GM12892 (cell line): ENCODE results near the gene RASGRP4.

Source experiments
- DNase-seq: peaks from one replicate; pipeline ENCODE4 v3.0.0; 2011; ENCODE audit not compliant: insufficient read length
- FAIRE-seq: peaks from 2 replicates; lab custom pipeline; 2011; peaks lifted over from hg19 to GRCh38; lab: Jason Lieb, UNC
- POLR2A ChIP-seq: IDR thresholded peaks from 2 replicates; pipeline ENCODE4 v1.6.1; 2011; ENCODE audit warnings: low read depth, low read length, control low read depth
- POLR2AphosphoS5 ChIP-seq: IDR thresholded peaks from 2 replicates; pipeline ENCODE4 v1.6.1; 2011; ENCODE audit warnings: low read depth, low read length, control low read depth
- TAF1 ChIP-seq: IDR thresholded peaks from 2 replicates; pipeline ENCODE4 v1.6.1; 2011; ENCODE audit warnings: low read depth, mild to moderate bottlenecking, control low read depth, low read length, borderline replicate concordance

RASGRP4 gene

GRCh38 chr19:38458991-38459390 lies 33.0 kb upstream of the RASGRP4 start:
- DNase-seq (no peak), FAIRE-seq (no peak)
- TF ChIP-seq POLR2A (no peak), TAF1 (no peak), POLR2AphosphoS5 (no peak)

GRCh38 chr19:38457690-38458405 lies 31.8 kb upstream of the RASGRP4 start:
- DNase-seq (no peak), FAIRE-seq (no peak)
- TF ChIP-seq TAF1: no peak
- no peak for TF ChIP-seq POLR2AphosphoS5
- TF ChIP-seq POLR2A: no peak

DNA sequence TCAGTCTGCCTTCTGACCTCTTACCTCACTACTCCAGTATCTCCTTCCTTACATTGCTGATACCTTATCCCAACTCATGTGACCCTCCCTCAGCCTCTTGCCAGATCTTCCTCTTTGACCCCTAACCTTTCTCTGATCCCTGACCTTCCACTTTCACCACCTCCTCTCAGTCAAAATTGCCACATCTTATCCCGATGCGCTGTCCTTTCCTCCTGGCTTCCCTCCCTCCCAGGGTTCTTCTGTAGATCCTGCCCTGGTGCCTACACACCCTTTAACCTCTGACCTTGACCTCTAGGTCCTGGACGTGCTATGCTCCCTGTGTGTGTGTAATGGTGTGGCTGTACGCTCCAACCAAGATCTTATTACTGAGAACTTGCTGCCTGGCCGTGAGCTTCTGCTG lies 31.2 kb upstream of the RASGRP4 start:
- TF ChIP-seq POLR2AphosphoS5 (no peak), POLR2A (no peak), TAF1 (no peak)
- no peak for FAIRE-seq
- no peak for DNase-seq

GRCh38 chr19:38455031-38455430 lies 29.0 kb upstream of the RASGRP4 start:
- FAIRE-seq (no peak), DNase-seq (no peak)
- TF ChIP-seq POLR2A (no peak), POLR2AphosphoS5 (no peak), TAF1 (no peak)

DNA sequence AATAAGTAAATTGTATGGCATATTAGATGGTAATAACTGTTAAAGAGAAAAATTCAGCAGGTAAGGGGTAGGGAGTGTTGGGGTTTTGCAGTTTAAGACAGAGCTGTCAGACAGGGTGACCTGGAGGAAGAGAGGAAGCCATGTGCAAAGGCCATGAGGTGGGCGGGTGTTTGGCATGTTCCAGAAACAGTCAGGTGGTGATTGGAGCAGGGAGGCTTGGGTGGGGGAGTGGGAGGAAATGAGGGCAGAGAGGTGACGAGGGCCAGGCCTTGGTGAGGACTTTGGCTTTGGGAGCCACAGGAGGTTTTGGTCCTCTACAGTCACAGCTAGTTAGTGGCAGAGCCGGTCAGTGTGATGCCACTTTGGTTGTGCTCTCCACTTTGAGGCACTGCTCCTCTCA lies 27.6 kb upstream of the RASGRP4 start:
- DNase-seq: no peak
- FAIRE-seq: no peak
- TF ChIP-seq TAF1 (no peak), POLR2A (no peak), POLR2AphosphoS5 (no peak)

GRCh38 chr19:38452430-38453366 lies 26.7 kb upstream of the RASGRP4 start:
- DNase-seq: no peak
- FAIRE-seq: no peak
- TF ChIP-seq POLR2A (no peak), TAF1 (no peak), POLR2AphosphoS5 (no peak)

DNA sequence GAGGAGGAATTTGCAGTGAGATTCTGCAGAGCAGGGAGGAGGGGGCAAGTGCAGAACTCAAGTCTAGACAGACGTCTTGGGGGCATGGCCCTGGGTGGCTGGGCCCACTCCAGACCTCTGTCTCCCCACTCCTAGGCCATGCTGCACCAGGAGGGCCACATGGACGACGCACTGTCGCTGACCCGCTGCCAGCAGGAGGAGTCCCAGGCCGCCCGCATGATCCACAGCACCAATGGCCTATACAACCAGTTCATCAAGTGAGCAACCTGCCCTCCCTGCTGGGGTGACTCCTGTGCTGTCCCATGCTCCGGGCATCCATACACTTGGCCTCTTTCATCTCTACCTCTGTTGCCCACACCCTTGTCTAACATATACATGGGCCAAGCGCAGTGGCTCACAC lies 25.6 kb upstream of the RASGRP4 start:
- DNase-seq (no peak), FAIRE-seq (no peak)
- TF ChIP-seq POLR2A: no peak
- no peak for TF ChIP-seq TAF1
- no peak for TF ChIP-seq POLR2AphosphoS5

DNA sequence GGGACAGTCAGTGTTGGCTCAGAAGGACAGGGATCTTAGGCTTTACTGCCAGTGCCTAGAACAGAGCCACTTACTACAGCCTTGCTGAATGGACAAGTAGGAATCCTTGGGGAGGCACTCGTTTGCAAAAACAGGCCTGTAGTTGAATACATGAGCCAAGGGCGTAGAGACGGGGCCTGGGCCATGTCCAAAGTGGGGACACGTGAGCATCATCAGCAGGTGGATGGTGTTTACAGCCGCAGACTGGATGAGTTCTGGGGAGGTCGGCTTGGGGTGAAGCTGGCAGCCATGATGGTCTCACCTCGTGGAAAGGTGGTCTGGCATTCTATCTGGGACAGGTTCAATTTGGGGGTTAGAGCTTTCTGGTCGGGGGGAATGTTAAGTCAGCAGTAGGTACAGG lies 25.0 kb upstream of the RASGRP4 start:
- DNase-seq (no peak), FAIRE-seq (no peak)
- TF ChIP-seq TAF1 (no peak), POLR2A (no peak), POLR2AphosphoS5 (no peak)

DNA sequence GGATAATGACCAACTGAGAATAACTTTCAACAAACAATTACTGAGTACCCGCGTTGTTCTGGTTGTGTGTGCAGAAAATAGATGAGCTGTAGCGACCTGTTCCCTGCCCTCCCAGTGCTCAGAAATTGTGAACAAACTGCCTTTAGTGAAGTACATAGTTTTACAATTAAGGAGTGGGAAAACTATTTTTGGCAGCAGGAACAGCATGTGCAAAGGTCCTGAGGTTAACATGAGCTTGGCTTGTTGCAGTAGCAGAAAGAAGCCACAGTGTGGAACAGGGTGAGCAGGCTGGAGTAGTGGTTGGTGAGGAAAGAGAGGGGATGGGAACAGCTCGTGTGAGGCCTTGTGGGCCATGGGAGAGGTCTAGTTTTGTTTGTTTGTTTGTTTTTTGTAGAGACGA lies 23.5 kb upstream of the RASGRP4 start:
- DNase-seq (no peak), FAIRE-seq (no peak)
- TF ChIP-seq POLR2A (no peak), POLR2AphosphoS5 (no peak), TAF1 (no peak)

GRCh38 chr19:38448225-38448624 lies 22.2 kb upstream of the RASGRP4 start:
- no peak for FAIRE-seq
- DNase-seq: no peak
- TF ChIP-seq TAF1 (no peak), POLR2AphosphoS5 (no peak), POLR2A (no peak)

- TF ChIP-seq POLR2A: no peak
- TF ChIP-seq TAF1: no peak
- TF ChIP-seq POLR2AphosphoS5: no peak
- no peak for FAIRE-seq
- no peak for DNase-seq
Observed at GRCh38 chr19:38445362-38445761, 19.3 kb upstream of the RASGRP4 start.

DNA sequence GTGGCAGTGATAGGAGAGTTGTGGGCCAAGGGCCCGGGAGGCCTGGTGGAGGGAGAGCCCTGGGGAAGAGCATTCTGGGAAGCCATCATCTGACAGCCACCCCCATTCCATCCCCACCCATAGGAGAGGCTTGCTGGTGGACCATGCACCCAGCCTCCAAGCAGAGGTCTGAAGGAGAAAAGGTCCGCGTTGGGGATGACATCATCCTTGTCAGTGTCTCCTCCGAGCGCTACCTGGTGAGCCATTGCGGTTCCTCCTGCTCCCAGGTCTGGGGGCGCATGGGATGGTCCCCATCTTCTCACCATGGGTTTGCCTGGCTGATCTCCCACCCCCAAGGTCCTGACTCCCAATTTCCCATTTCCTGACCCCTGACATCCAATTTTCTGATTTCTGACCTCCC lies 18.0 kb upstream of the RASGRP4 start:
- DNase-seq (no peak), FAIRE-seq (no peak)
- no peak for TF ChIP-seq POLR2AphosphoS5
- no peak for TF ChIP-seq TAF1
- no peak for TF ChIP-seq POLR2A
